Activated naive CD8-positive, alpha-beta T cell treated with anti-CD3 and anti-CD28 coated beads, Interleukin-2, amount 50 U/mL, for 16 hours (primary cell): ENCODE results near the gene GPS2.
"Not testable (repeated sequence)": the region's sequence is repeated elsewhere in the genome, so short reads cannot be mapped to it uniquely, and the experiment has no call there.

Experiments
- DNase-seq: peaks from one replicate; pipeline ENCODE4 v3.0.0-alpha.2; 2020; ENCODE audit warnings: low read depth, low spot score

GPS2 gene

DNA sequence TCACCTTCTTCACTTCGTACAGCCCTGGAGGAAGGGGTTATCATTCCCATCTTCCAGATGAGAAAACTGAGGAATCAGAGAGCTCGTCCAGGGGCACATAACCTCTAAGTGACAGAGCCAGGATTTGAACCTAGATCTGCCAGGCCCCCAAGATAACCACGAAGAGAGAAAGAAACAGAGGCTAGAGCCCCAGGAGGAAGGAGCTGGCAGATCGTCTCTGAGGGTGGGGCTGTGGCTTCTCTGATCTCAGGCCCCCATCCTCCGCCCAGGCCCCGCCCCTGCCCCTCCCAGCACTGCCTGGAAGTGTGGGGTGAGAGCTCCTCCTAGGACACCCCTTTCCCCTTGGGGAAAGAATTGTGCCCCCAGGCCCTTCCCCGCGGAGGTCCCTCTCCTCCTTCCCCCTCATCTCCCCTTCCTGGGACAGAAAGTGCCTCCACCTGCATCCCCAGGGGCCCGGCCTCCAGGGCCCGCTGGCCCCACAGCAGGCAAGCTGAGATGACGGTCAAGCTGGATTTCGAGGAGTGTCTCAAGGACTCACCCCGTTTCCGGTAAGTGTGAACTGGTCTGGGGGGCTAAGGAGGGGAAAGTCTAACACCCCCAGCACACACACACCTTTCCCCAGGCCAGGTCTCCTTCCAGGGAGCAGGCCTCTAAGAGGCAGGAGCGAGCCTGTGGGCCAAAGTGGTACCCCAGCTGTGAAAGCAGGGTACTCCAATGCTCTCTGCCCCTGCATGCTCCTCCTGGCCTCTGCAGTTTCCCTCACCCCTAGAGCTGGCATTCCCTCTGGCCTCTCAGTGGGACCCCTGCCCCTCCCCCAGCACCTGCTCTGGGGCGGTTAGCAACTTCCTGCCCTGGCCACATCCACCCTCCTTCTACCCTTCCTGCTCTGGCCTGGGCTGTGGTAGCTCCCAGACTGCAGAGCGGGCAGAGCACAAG is 21.3 kb upstream of the GPS2 start, which contains the start of gene ACAP1:
TSS of gene ACAP1 (plus strand) at position 290 of the 936 bp plus-strand sequence. CDS start at position 496, 206 bp downstream.
- DNase-seq = peak; percentile 70

DNA sequence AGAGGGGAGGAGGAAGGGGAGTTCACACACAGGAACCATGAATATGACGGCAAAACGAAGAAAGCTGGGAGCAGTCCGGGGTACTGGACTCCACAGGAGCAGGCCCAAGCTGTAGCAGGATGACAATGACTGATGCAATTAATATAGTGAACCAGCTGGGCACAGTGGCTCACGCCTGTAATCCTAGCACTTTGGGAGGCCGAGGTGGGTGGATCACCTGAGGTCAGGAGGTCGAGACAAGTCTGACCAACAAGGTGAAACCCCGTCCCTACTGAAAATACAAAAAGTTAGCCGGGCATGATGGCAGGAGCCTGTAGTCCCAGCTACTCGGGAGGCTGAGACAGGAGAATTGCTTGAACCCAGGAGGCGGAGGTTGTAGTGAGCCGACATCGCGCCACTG is 20.6 kb upstream of the GPS2 start:
- DNase-seq = not testable (repeated sequence)

DNA sequence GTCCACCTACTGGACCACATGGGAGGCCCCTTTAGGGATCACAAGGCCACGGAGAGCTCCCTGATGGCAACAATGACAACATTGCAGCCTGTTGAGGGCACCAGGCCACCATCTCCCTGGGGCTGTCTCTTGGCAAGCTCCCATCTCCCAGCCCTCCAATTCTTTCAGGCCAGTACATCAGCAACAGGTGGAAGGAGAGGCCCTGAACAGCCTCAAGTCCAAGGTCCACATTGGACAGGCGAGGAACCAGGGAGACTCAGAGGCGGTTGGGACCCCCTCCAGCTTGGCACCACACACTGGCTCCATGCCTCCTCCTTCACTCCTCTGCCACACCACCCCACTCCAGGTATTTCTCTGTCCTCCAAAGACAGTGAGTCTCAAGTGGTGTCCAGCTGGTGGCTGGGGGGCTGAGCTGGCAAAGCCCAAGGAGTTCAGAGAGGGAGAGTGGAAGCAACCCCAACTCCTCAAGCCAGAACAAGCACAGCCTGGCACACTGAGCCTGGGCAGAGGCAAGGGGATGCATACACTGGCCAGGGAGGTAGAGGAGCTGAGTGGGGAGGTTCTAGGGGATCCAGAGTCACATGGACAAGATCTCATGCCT is 19.9 kb upstream of the GPS2 start:
- no peak for DNase-seq

DNA sequence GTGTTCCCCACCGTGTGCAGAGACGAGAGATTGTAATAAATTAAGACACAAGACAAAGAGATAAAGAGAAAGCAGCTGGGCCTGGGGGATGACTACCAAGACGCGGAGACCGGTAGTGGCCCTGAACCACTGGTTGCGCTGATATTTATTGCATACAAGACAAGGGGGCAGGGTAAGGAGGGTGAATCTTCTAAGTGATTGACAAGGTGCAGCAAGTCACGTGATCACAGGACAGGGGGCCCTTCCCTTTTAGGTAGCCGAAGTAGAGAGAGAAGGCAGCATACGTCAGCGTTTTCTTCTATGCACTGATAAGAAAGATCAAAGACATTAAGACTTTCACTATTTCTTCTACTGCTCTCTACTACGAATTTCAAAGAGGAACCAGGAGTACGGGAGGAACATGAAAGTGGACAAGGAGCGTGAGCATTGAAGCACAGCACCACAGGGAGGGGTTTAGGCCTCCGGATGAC is 17.5 kb upstream of the GPS2 start:
- DNase-seq = not testable (repeated sequence)

DNA sequence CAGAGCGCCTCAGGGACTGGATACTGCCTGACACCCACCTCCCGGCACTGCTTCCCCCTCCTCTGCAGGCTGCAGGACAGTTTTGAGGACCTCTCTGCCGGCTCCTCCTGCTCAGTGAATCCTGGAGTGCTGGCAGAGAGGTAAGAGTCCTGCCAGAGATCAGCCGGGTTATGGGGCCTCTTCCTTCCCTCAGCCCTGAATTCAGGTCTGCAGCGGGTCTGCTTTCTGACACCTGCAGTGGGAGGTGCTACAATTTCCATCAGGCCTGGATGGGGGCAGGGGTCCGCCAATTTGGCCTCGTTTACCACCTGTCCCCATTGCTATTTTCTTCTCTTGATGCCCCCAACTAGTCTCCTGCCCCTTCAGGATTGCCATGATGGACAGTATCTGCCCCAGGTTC is 17.0 kb upstream of the GPS2 start:
- no peak for DNase-seq

DNA sequence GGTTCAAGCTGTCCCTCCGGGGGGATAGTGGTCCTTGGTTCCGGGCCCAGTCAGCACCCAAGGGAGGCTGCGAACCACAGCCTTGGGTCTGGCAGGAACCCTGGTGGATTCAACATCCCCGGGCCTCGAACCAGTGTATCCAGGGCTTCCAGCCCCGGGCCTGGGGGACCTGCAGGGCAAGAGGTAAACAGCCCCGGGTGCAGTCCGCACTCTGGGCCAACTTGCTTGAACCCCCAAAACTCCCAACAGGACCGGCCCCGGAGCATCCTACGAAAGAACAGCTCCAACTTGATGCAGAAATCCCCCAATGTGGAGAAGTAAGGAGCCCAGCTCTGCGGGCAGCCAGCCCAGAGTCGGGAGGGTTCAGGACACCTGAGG is 15.5 kb upstream of the GPS2 start:
- no peak for DNase-seq

DNA sequence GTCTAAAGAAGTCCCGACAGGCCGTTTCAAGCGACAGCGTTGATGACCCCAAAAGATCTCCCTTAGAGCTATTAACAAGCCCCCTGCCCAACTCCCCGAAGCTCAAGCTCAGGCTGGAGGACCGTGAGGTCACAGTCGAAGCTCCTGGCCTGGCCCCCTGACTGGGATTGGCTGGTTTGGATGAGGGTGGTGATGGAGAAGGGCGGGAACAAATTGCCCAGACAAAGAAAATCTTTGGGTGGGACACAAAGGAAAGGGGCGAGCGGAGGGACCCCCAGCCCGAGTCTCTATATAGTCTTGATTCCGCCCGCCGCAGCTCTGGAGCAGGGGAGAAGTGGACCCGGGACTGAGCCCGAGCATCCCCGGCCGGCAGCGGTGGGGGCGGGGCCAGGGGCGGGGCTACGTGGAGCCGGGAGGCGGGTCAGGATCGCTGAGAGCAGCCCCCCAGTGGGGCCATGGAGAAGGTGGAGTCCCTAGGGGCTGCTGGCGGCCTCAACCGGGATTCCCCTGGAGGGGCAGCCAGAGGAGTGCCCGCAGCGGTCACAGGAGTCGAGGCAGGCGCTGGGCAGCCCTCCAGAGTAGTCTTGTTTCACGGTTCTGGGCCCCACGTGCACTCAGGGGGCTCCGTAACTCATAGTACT is 15.0 kb upstream of the GPS2 start:
- DNase-seq = peak; percentile 52

DNA sequence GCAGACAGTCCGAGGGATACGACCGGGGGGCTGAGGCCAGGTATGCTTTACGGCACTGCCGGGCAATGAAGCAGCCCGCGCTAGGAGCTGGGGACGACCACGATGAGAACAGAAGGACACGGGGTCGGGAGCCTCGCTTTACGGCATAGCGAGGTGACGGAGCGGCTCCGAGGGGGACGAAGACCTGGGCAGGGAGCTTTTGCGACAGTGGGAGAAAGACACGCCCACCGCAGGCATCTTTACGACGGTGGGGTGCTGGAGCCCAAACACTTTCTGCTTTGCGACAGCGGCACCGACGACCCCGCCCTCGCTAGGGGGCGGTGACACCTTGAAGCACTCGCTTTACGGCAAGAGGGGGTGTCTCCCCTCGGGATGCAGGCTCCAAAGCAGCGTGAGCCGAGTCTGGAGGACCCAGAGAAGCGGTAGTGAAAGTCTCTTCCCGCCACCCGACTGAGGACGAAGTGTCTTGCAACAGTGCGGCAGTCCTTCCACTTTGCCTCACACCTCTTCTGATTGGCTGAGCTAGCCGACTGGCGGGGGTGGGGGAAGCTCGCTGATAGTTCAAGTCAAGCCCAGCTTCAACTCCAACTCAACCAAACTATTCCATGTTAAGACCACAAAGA is 14.3 kb upstream of the GPS2 start:
- peak; percentile 88 for DNase-seq

DNA sequence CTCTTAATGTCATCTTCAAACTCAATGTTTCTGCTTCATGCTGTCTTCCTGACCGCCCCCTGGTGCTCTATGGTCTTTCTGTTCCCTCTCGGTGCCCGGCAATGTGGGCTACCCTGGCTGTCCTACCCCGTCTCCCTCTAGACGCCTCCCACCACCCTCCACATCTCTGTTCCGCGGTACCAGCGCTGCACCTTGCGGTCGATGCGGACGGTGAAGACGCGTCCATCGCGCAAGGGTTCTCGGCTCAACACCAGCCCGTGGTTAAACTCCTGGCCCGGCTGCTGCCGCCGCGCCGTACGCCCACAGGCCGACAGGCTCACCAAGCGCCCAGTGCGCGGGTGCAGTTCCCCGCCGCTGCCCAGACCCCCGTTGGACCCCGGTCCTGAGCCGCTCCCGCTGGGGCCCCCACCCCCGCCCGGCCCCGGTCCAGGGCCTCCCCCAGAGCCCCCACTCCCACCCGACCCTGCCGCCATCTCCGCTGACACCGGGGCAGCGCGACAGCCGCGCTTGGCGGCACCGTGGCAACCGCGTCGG is 13.7 kb upstream of the GPS2 start, which contains the start of gene NEURL4:
TSS of gene NEURL4 (minus strand) at position 496 of the 534 bp plus-strand sequence. CDS start at position 473, 23 bp downstream.
- no peak for DNase-seq

DNA sequence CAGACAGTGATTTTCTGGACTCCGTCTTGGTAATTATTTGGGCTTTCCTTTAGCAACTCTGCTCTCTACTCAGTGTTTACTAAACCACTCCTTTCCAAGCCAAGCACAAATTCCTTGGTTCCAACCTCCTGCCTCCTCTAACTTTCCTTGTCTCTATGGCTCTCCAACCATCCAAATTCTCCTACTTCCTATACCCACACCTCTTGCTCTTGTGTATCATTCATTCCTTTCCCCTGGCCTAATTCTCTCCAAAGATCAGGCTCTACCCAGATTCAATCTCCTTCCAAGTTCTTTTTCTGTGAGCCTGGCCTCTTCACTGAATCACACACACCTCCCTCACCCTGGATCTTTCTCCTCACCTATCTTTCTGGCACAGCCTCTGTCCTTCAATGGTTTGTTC is 12.8 kb upstream of the GPS2 start:
- no peak for DNase-seq

DNA sequence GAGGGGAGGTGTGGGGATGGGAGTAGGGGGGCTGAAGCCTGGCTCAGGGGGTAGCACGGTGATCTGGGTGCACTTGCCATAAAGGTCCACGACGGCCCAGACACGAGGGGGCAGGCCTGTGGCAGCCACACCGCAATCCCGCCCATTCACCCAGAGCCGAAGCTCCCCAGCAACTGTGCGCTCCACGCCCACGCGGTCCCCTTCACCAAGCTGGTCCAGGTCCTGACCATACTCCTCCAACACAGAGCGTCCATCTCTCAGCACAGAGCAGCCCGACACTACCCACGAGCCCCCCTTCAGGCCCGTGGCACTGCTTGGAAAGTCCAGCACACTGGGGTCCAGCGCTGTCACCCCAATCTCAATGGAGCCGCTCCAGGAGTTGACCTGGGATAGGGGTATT is 12.3 kb upstream of the GPS2 start:
- DNase-seq = no peak

DNA sequence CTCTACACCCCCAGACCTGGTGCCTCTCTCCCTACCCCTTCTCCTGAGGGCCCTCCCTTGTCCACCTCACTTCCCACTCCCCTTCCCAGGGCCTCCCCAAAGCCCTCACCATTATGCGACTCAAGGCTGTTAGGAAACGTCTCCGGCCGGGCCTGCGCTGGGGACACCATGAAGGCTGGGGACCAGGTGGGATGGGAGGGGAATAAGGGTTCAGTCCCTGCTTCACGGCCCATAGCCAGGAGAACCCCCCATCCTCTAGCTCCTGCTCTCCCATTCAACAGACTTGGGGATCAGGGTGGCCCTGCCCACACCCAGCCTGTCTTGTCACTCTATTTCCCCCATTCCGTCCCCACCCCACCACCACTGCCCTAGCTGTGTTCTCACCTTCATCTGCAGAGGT is 11.9 kb upstream of the GPS2 start:
- DNase-seq = no peak

DNA sequence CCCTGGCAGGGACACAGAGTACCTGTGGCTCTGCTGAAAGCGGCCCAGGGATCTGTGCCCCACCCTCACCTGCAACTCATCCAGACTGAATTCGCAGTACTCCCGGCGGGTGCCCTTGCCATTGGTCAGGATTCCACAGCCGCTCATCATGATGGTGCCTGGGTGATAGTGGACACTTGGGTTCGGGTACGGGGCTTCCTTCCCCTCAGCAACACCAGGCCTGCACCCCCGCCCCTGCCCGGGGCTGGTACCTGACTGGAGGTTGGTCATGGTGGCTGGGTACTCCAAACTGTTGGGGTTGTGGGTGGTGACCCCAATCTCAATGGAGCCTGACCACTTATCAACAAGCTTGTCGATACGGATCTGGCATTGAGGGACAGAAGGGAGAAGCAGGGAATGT is 11.0 kb upstream of the GPS2 start:
- DNase-seq = no peak

DNA sequence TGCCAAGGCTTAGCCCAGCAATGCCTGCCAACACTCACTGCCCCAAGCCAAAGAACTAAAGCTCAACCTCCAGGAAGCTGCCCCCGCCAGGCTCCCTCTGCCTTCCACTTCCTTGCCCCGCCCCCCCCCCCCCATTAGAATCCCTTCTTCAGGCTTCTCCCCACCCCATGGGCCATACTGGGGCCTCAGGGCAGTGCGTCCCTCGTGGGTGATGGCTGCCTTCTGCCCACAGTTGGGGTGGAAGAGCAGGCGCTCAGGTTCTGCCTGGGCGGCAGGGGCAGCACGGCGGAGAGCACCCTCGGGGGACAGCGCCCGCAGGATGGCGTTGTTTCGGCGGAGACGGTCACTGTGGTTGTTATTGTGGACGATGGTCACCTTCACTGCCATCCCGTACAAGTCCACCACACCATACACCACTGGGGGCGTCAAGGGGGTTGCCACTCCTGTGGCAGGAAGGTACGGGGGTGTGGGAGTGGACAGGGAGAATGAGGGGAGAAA is 9.9 kb upstream of the GPS2 start:
- no peak for DNase-seq

DNA sequence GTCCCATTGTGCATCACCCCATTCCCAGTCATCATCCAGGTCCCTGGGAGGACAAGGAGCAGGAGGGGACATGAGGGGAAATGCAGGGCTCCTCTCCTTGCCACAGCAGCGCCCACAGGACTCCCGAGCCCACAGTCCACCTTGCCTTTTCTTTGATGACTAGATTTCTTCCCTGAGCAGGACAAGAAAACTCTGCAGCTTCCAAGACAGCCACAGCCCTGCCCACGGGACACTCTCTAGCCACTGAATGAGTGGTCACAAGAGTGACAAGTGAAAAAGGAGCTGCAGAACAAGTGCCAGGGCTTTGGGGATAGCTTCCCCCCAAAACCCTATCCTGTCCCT is 9.2 kb upstream of the GPS2 start:
- DNase-seq = no peak

DNA sequence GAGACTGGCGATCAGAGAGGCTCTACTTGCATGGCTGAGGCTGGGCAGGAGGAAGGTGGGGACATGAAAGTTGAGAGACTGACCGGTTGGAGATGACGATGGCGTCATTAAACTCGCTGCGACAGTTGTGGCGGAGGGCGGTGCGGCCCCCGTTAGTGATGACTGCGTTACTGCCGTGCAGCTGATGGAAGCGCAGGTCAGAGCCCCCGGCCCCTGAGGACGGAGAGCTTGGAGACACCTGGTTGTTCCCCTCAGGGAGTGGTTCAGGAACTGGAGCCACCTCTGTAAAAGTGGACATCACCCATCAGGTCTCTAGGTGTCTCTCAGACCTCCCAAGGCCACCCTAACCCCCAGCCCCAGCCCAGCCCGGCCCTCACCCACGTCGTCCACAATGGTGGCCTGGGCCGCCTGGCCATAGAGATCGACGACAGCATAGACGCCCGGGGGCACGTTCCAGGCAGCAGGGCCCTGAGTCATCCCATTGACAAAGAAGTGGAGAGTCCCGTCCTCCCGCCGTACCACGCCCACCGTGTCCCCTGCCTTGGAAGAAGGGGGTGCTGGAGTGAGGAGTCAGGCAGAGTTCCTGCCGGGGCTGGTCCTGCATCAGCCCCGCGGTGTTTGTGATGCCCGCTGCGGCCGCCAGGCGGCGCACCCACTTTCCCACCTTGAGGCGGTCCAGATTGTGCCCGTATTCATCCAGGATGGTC is 8.7 kb upstream of the GPS2 start:
- DNase-seq = no peak

DNA sequence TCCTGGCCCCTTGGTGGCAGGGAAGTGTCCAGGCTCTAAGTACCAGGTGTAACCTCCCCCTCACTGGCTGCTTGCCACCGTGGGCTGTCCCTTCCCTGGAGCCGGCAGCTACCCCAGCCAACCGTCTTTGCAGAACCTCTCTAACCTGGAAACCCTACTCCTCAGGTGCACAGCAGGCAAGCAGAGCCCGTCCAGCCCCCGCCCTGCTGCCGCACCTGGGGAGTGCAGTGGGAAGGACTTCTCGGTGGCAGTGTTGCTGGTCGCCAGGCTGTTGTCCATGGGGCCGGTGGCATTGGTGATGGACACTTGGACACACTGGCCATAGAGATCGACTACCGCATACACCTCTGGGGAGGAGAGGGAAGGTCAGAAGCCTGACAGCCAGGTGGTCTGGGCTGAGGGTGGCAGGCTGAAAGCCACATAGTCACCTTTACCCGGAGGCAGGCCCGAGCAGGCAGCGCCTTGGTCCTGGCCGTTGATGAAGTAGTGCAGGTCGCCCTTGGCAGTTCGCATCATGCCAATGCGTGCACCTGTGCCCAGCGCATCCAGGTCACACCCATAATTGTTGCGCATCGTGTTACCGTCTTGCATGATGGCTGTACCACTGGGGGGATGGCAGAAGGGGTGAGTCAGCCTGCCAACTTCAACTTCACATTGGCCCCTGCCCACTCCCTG is 7.5 kb upstream of the GPS2 start:
- DNase-seq = no peak

DNA sequence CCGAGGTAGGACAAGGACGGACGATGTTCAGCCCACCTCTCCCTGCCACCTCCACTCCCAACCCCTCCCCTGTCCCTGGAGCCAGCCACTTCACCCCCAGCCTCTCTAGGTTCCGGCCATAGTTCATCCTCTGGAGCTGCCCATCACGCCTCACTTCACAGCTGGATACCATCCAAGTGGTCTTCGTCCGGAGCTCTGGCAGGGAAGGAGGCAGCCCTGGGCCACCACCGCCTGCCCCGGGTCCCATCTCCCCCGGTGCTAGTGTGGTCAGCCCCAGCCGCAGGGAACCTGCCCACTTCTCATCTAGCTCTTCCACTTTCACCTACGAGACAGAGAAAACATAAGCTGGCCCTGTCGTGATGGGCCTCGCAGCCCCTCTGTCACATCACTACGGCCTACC is 6.3 kb upstream of the GPS2 start:
- DNase-seq = no peak

DNA sequence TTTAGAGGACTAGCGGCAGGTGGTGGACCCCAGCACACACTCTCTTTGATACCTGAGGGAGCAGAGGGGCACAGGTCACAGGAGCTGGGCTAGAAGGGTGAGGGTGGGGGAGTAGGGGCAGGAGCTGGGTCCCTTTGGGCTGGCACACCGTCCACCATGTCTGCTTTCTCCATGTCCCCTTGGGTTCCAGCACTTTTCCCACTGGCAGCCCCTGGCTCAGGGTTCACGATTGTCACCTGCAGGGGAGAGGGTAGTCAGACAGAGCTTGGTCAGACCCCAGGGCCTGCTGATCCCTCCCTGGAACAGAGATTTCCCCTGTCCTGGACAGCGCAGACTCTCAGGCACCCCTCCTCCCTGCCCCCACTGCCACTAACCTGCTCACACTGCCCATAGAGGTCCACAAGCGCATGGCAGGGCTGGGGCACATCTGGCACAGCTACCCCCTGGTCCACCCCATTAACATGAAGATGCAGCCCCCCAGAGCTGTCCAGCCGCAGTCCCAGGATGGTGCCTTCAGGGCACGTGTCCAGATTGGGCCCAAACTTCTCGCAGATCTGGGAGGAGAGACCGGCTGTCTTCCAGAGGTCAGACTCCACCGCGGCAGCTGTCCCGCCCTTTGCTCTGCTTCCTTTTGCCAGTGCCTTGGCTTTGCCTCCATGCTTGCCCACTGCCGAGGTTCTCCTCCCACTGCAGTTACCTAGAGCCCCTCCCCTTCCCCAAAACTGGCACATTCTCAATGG is 3.1 kb upstream of the GPS2 start:
- DNase-seq = no peak
